SU-DHL-6 (cell line): ENCODE measurements around the gene IL22RA2.

Experiments
- H2AFZ ChIP-seq: fragments of 200-600 bp; sonication (generic); 2 replicates; pipeline ENCODE4 v1.6.1; 2014; ENCODE audit warnings: low read depth, mild to moderate bottlenecking, moderate library complexity, mixed read lengths, antibody characterized with exemption, low read length; ENCODE audit not compliant: severe bottlenecking
- H3F3A ChIP-seq: fragments of 200-600 bp; shearing (Covaris generic); 2 replicates; pipeline ENCODE4 v1.6.0; 2016; ENCODE audit warnings: antibody characterized with exemption, mild to moderate bottlenecking; ENCODE audit not compliant: insufficient read depth
- H3K27ac ChIP-seq: fragments of 200-600 bp; sonication (generic); 2 replicates; pipeline ENCODE4 v1.5.1; 2016; ENCODE audit warnings: low read depth, mild to moderate bottlenecking, low read length, moderate library complexity, mixed read lengths
- H3K27me3 ChIP-seq: fragments of 200-600 bp; sonication (generic), shearing (Covaris generic); 2 replicates; pipeline ENCODE4 v1.6.0; 2014; ENCODE audit warnings: mild to moderate bottlenecking, low read length
- H3K36me3 ChIP-seq: fragments of 200-600 bp; sonication (generic); 2 replicates; pipeline ENCODE4 v1.6.1; 2014; ENCODE audit warnings: mild to moderate bottlenecking, low read length, mixed read lengths
- H3K4me2 ChIP-seq: fragments of 300-600, 200-600 bp; shearing (Covaris generic), sonication (generic); 2 replicates; pipeline ENCODE4 v1.6.0; 2014; ENCODE audit warnings: low read length, low read depth, mild to moderate bottlenecking; ENCODE audit not compliant: poor library complexity, severe bottlenecking
- H3K4me3 ChIP-seq: fragments of 200-600 bp; sonication (generic); 2 replicates; pipeline ENCODE4 v1.5.1; 2014; ENCODE audit warnings: antibody characterized with exemption, low read length, mild to moderate bottlenecking, mixed read lengths; ENCODE audit not compliant: insufficient read depth, poor library complexity, severe bottlenecking
- H3K79me2 ChIP-seq: fragments of 200-600 bp; sonication (generic); 2 replicates; pipeline ENCODE4 v1.6.1; 2014; ENCODE audit warnings: mild to moderate bottlenecking, low read length, moderate library complexity; ENCODE audit not compliant: insufficient read depth
- H3K9ac ChIP-seq: fragments of 200-600 bp; sonication (generic); 2 replicates; pipeline ENCODE4 v1.7.0; 2014; ENCODE audit warnings: mild to moderate bottlenecking, low read length
- H3K9me2 ChIP-seq: fragments of 200-600 bp; sonication (generic); replicated peaks from 2 replicates; pipeline ENCODE4 v1.6.1; 2014; ENCODE audit warnings: low read length; ENCODE audit not compliant: insufficient read depth
- H3K9me3 ChIP-seq: fragments of 200-600 bp; sonication (generic); 2 replicates; pipeline ENCODE4 v1.6.1; 2014; ENCODE audit warnings: low read length, mixed read lengths; ENCODE audit not compliant: insufficient read depth
- H4K20me1 ChIP-seq: fragments of 200-600 bp; sonication (generic); 2 replicates; pipeline ENCODE4 v1.6.1; 2014; ENCODE audit warnings: low read depth, mild to moderate bottlenecking, antibody characterized with exemption, low read length, moderate library complexity, mixed read lengths
- CTCF ChIP-seq: fragments of 200-600 bp; sonication (generic); IDR thresholded peaks from one replicate; pipeline ENCODE4 v1.5.1; 2017; ENCODE audit warnings: antibody characterized with exemption, mild to moderate bottlenecking, low read length, moderate library complexity; ENCODE audit not compliant: insufficient read depth, poor library complexity, severe bottlenecking
- EZH2phosphoT487 ChIP-seq: fragments of 200-600 bp; sonication (generic), shearing (Covaris generic); conservative IDR thresholded peaks from 2 replicates; pipeline ENCODE4 v1.6.1; 2018; ENCODE audit warnings: mild to moderate bottlenecking, antibody characterized with exemption, low read length, moderate library complexity, mixed read lengths

IL22RA2 gene

GRCh38 chr6:137203256-137203655 lies 29.8 kb upstream of the IL22RA2 start:
- Histone ChIP-seq H3K4me3 (no peak overlapping the region), H3K4me2 (no peak overlapping the region), H2AFZ (no peak overlapping the region), H4K20me1 (no peaks in the 10 kb centered on the region), H3K9ac (no peak overlapping the region), H3K79me2 (no peaks in the 10 kb centered on the region), H3K9me2 (no peaks in the 10 kb centered on the region), H3K27ac (no peak overlapping the region), H3K27me3 (no peaks in the 10 kb centered on the region), H3F3A (no peaks in the 10 kb centered on the region), H3K9me3 (no peaks in the 10 kb centered on the region), H3K36me3 (peaks cover 14% of the 10 kb centered on the region)
- TF ChIP-seq CTCF (no peak), EZH2phosphoT487 (no peak)

GRCh38 chr6:137202078-137202477 lies 28.6 kb upstream of the IL22RA2 start:
- H3K9me2 ChIP-seq: no peaks in the 10 kb centered on the region
- H3K36me3 ChIP-seq: peaks cover 21% of the 10 kb centered on the region
- H2AFZ ChIP-seq: no peak overlapping the region
- no peaks in the 10 kb centered on the region for H3K27me3 ChIP-seq
- no peak overlapping the region for H3K4me3 ChIP-seq
- H3K27ac ChIP-seq: no peak overlapping the region
- H3K9ac ChIP-seq: no peak overlapping the region
- no peaks in the 10 kb centered on the region for H4K20me1 ChIP-seq
- no peaks in the 10 kb centered on the region for H3F3A ChIP-seq
- H3K9me3 ChIP-seq: no peaks in the 10 kb centered on the region
- H3K79me2 ChIP-seq: no peaks in the 10 kb centered on the region
- no peak overlapping the region for H3K4me2 ChIP-seq
- no peak for TF ChIP-seq CTCF
- TF ChIP-seq EZH2phosphoT487: no peak

GRCh38 chr6:137201006-137201405 lies 27.6 kb upstream of the IL22RA2 start:
- Histone ChIP-seq H3K9me2 (no peaks in the 10 kb centered on the region), H3K4me2 (no peak overlapping the region), H4K20me1 (no peaks in the 10 kb centered on the region), H3K4me3 (no peak overlapping the region), H3F3A (no peaks in the 10 kb centered on the region), H3K9ac (no peak overlapping the region), H3K9me3 (no peaks in the 10 kb centered on the region), H3K36me3 (peaks cover 25% of the 10 kb centered on the region), H3K79me2 (no peaks in the 10 kb centered on the region), H3K27me3 (no peaks in the 10 kb centered on the region), H2AFZ (no peak overlapping the region), H3K27ac (no peak overlapping the region)
- TF ChIP-seq CTCF: no peak
- no peak for TF ChIP-seq EZH2phosphoT487
